ENCODE measurements around the gene NR5A2. TPM values are rescaled to one million over a fixed set of nuclear protein-coding genes. Genes with fewer than 3 reads are reported as not detected.

Gene NR5A2
- polyA plus RNA-seq, 1 donor (not counting 4 experiments of a cell fraction or from before 2014, with no cell fraction given): 0.05 TPM

GRCh38 chr1:200073286-200073637, 45.8 kb downstream of the NR5A2 start:
- Histone ChIP-seq H3K27me3 (ENCODE audit: control insufficient read depth, extremely low read depth, insufficient read depth, low read length) (peaks cover 14% of the 10 kb centered on the region), H3K9ac (ENCODE audit: control insufficient read depth, extremely low read depth, insufficient read depth, low read length) (no peak overlapping the region), H3K79me2 (ENCODE audit: control insufficient read depth, insufficient read depth, low read length) (no peaks in the 10 kb centered on the region), H3K36me3 (ENCODE audit: control insufficient read depth in 2 of 2, extremely low read depth in 1 of 2, insufficient read depth in 2 of 2, low read length in 2 of 2) (no peaks in the 10 kb centered on the region), H3K9me3 (ENCODE audit: control insufficient read depth, low read depth, low read length) (no peaks in the 10 kb centered on the region), H3K9me1 (ENCODE audit: control insufficient read depth, extremely low read depth, insufficient read depth, low read length) (no peaks in the 10 kb centered on the region), H2AFZ (ENCODE audit: control insufficient read depth, low read length) (no peak overlapping the region), H4K20me1 (ENCODE audit: control insufficient read depth, extremely low read depth, insufficient read depth, low read length) (no peaks in the 10 kb centered on the region), H3K4me2 (ENCODE audit: control insufficient read depth, extremely low read depth, insufficient read depth, low read depth, low read length) (no peak overlapping the region), H3K27ac (ENCODE audit: control insufficient read depth, insufficient read depth, low read length) (no peak overlapping the region), H3K4me1 (ENCODE audit: control insufficient read depth, extremely low read depth, insufficient read depth, low read length) (peaks cover 6% of the 10 kb centered on the region), H3K4me3 (ENCODE audit: control insufficient read depth in 2 of 3, extremely low read depth in 1 of 3, insufficient read depth in 2 of 3, low read depth in 1 of 3, low read length in 3 of 3) (no peak overlapping the region)
- DNase-seq (ENCODE audit: low read depth, low spot score) (no peak), FAIRE-seq (no peak)
- dilution Hi-C loops (cut with MboI; ENCODE audit: extremely low pct_ligation_motif_present, low sequenced_read_pairs): no loop called here
- TF ChIP-seq, protein P1, sequence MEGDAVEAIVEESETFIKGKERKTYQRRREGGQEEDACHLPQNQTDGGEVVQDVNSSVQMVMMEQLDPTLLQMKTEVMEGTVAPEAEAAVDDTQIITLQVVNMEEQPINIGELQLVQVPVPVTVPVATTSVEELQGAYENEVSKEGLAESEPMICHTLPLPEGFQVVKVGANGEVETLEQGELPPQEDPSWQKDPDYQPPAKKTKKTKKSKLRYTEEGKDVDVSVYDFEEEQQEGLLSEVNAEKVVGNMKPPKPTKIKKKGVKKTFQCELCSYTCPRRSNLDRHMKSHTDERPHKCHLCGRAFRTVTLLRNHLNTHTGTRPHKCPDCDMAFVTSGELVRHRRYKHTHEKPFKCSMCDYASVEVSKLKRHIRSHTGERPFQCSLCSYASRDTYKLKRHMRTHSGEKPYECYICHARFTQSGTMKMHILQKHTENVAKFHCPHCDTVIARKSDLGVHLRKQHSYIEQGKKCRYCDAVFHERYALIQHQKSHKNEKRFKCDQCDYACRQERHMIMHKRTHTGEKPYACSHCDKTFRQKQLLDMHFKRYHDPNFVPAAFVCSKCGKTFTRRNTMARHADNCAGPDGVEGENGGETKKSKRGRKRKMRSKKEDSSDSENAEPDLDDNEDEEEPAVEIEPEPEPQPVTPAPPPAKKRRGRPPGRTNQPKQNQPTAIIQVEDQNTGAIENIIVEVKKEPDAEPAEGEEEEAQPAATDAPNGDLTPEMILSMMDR (optimal IDR thresholded peaks at IDR 0.05 in 1 of 3, IDR thresholded peaks at IDR 0.05 in 1 of 3, conservative IDR thresholded peaks at IDR 0.05 in 1 of 3; ENCODE audit: extremely low read depth in 1 of 3, insufficient read depth in 2 of 3, low read length in 3 of 3): no peak
- no peak for TF ChIP-seq EZH2 (IDR thresholded peaks at IDR 0.05; ENCODE audit: low read length)

GRCh38 chr1:200075522-200075921, 48.0 kb downstream of the NR5A2 start:
- dilution Hi-C loops (cut with MboI; ENCODE audit: extremely low pct_ligation_motif_present, low sequenced_read_pairs): no loop called here

More at GRCh38 chr1:200075522-200075921, 48.0 kb downstream of the NR5A2 start:
- H3K4me3 ChIP-seq (ENCODE audit: control insufficient read depth in 2 of 3, extremely low read depth in 1 of 3, insufficient read depth in 2 of 3, low read depth in 1 of 3, low read length in 3 of 3): no peak overlapping the region
- no peaks in the 10 kb centered on the region for H3K9me3 ChIP-seq (ENCODE audit: control insufficient read depth, low read depth, low read length)
- H3K36me3 ChIP-seq (ENCODE audit: control insufficient read depth in 2 of 2, extremely low read depth in 1 of 2, insufficient read depth in 2 of 2, low read length in 2 of 2): no peaks in the 10 kb centered on the region
- H3K27ac ChIP-seq (ENCODE audit: control insufficient read depth, insufficient read depth, low read length): no peak overlapping the region
- no peak for FAIRE-seq
- no peak for DNase-seq (ENCODE audit: low read depth, low spot score)
- no peak for TF ChIP-seq EZH2 (IDR thresholded peaks at IDR 0.05; ENCODE audit: low read length)
- TF ChIP-seq, protein P1 (optimal IDR thresholded peaks at IDR 0.05 in 1 of 3, IDR thresholded peaks at IDR 0.05 in 1 of 3, conservative IDR thresholded peaks at IDR 0.05 in 1 of 3; ENCODE audit: extremely low read depth in 1 of 3, insufficient read depth in 2 of 3, low read length in 3 of 3): no peak
- no peaks in the 10 kb centered on the region for H3K79me2 ChIP-seq (ENCODE audit: control insufficient read depth, insufficient read depth, low read length)
- H3K4me2 ChIP-seq (ENCODE audit: control insufficient read depth, extremely low read depth, insufficient read depth, low read depth, low read length): no peak overlapping the region
- no peaks in the 10 kb centered on the region for H3K9me1 ChIP-seq (ENCODE audit: control insufficient read depth, extremely low read depth, insufficient read depth, low read length)
- no peak overlapping the region for H2AFZ ChIP-seq (ENCODE audit: control insufficient read depth, low read length)
- no peak overlapping the region for H3K9ac ChIP-seq (ENCODE audit: control insufficient read depth, extremely low read depth, insufficient read depth, low read length)
- H3K4me1 ChIP-seq (ENCODE audit: control insufficient read depth, extremely low read depth, insufficient read depth, low read length): peaks cover 6% of the 10 kb centered on the region
- peaks cover 4% of the 10 kb centered on the region for H3K27me3 ChIP-seq (ENCODE audit: control insufficient read depth, extremely low read depth, insufficient read depth, low read length)
- no peaks in the 10 kb centered on the region for H4K20me1 ChIP-seq (ENCODE audit: control insufficient read depth, extremely low read depth, insufficient read depth, low read length)

Data from keratinocyte (primary cell).